ENCODE measurements around the gene CABP2.

DNA sequence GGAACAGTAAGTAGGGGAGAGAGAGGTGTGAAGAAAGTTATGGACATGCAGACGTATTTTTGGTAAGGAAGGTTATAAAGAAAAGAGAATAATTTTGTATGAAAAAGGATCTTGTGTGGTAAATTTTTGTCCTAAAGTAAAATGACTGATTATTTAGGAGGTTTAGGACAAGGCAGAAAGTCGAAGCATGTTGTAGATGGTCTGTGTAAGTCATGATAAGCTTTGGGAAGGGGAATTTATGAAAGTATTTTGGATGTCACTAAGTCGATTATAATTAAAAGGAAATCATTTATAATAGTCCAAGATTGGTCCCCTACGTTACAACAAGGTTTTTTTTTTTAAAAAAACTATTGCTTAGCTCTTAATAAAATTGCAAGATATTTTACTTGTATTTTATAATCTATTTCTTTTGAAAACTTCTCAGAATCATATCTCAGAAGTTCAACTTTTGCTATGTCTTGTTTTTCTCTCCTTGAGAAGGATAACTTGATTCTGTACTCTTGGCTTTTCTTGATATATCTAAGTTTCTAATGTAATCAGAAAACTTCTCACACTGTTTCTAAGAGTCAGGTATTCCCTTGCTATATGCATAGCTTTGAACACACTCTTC lies 10.9 kb upstream of the CABP2 start:
- TF ChIP-seq GATA2 (IDR thresholded peaks at IDR 0.05; ENCODE audit: low read depth, low read length) (no peak), GATA3 (IDR thresholded peaks at IDR 0.05; ENCODE audit: low read depth, low read length) (no peak)

All from SH-SY5Y (cell line).